Activated T-helper 2 cell treated with anti-CD3 and anti-CD28 coated beads, Interferon-gamma antibody, Interleukin-2, Interleukin-4, amounts not matched to agents 10 μg/mL and 5 μg/mL and 100 μg/mL, durations not matched to agents 14 hours and 24 hours and 36 hours (primary cell): ENCODE results near the gene PRPF40B. TPM values are rescaled to one million over a fixed set of nuclear protein-coding genes. Genes with fewer than 3 reads are reported as not detected.
"Not testable (repeated sequence)": the region's sequence is repeated elsewhere in the genome, so short reads cannot be mapped to it uniquely, and the experiment has no call there.

ENCODE experiments used
- DNase-seq: peaks from one replicate; pipeline ENCODE4 v3.0.0; 2021; ENCODE audit warnings: low spot score
- H3K27ac Mint-ChIP-seq: one replicate; pipeline ENCODE4 v1.8.0; 2021; ENCODE audit warnings: mixed read lengths
- H3K27me3 Mint-ChIP-seq: one replicate; pipeline ENCODE4 v1.8.0; 2021; ENCODE audit warnings: low read depth, mixed read lengths
- H3K36me3 Mint-ChIP-seq: one replicate; pipeline ENCODE4 v1.8.0; 2021; ENCODE audit warnings: low read depth, mixed read lengths
- H3K4me1 Mint-ChIP-seq: one replicate; pipeline ENCODE4 v1.8.0; 2021; ENCODE audit warnings: low read depth, mixed read lengths
- H3K4me3 Mint-ChIP-seq: one replicate; pipeline ENCODE4 v1.8.0; 2021; ENCODE audit warnings: low read depth, mild to moderate bottlenecking, moderate library complexity, mixed read lengths
- H3K9me3 Mint-ChIP-seq: one replicate; pipeline ENCODE4 v1.8.0; 2021; ENCODE audit warnings: mixed read lengths
- intact Hi-C: fragments of 100-400 bp; cut with micrococcal nuclease; formaldehyde crosslinking; loops from one replicate; pipeline ENCODE4 v1.15.1; 2023
- total RNA-seq: library from RNA; stranded (reverse); gene quantifications from 2 replicates; pipeline ENCODE4 v1.2.3, GENCODE V29; 2022

PRPF40B gene
- total RNA-seq, 1 donor from 2014 or later = 13.3 TPM

- Mint-ChIP-seq H3K27ac (no peak overlapping the region), H3K4me3 (no peak overlapping the region), H3K36me3 (peaks cover 19% of the 10 kb centered on the region), H3K9me3 (peaks cover 11% of the 10 kb centered on the region), H3K4me1 (no peaks in the 10 kb centered on the region), H3K27me3 (no peaks in the 10 kb centered on the region)
- intact Hi-C loops = no loop called here
- DNase-seq = no peak
Observed at GRCh38 chr12:49588281-49588680, 35.1 kb upstream of the PRPF40B start.

DNA sequence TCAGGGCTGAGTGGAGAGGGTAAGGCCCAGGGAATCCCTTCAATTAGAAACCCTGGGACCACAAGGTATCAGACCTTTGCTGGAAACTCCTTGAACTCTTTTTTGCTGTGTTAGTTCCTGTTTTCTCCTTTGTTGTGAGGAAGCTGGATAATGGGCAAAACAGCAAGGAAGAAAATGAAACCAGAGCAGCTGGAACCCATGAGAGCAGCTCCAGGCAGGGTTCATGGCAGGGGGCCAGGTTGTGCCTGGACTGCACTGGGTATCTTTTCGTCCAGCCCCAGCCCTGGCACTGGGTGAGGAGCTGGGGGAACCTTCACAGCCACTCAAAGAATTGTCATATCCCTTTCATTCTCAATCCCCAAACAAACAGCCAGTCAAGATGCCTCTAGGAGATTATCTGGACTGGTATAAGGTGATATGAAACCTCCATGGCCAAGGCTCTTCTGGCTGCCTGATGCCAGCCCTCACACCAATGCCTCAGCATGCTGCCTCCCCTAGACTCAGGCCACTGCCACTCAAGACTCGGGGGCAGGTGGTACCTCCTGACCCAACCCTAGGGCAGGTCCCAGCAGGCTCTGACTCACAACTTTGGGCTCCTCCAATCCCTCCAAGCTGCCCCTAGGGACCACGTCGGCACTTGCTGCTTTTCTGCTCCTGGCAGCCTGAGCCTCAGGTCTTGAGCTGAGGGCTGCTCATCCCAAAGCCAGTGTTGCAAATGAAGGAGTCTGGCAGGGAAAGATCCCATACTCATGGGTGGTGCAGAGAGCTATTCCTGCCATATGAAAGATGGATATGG lies 34.4 kb upstream of the PRPF40B start:
- Mint-ChIP-seq H3K4me3 (no peak overlapping the region), H3K4me1 (no peaks in the 10 kb centered on the region), H3K36me3 (peaks cover 14% of the 10 kb centered on the region), H3K27me3 (no peaks in the 10 kb centered on the region), H3K27ac (no peak overlapping the region), H3K9me3 (peaks cover 11% of the 10 kb centered on the region)
- no peak for DNase-seq
- intact Hi-C loops = no loop called here

GRCh38 chr12:49598527-49598926 lies 24.8 kb upstream of the PRPF40B start:
- H3K36me3 Mint-ChIP-seq = peaks cover 3% of the 10 kb centered on the region
- H3K27ac Mint-ChIP-seq = no peak overlapping the region
- no peak for DNase-seq
- intact Hi-C loops = no loop called here
- H3K9me3 Mint-ChIP-seq = no peaks in the 10 kb centered on the region
- no peak overlapping the region for H3K4me3 Mint-ChIP-seq
- H3K4me1 Mint-ChIP-seq = no peaks in the 10 kb centered on the region
- no peaks in the 10 kb centered on the region for H3K27me3 Mint-ChIP-seq

- no peak overlapping the region for H3K27ac Mint-ChIP-seq
- no peaks in the 10 kb centered on the region for H3K9me3 Mint-ChIP-seq
- no peaks in the 10 kb centered on the region for H3K27me3 Mint-ChIP-seq
- H3K36me3 Mint-ChIP-seq = peaks cover 3% of the 10 kb centered on the region
- DNase-seq = no peak
- no peaks in the 10 kb centered on the region for H3K4me1 Mint-ChIP-seq
- intact Hi-C loops = no loop called here
- no peak overlapping the region for H3K4me3 Mint-ChIP-seq
Observed at GRCh38 chr12:49599961-49600360, 23.4 kb upstream of the PRPF40B start.

- Mint-ChIP-seq H3K4me1 (peaks cover 1% of the 10 kb centered on the region), H3K4me3 (no peak overlapping the region), H3K36me3 (no peaks in the 10 kb centered on the region), H3K27me3 (peaks cover 3% of the 10 kb centered on the region), H3K27ac (no peak overlapping the region), H3K9me3 (no peaks in the 10 kb centered on the region)
- intact Hi-C loops = no loop called here
- no peak for DNase-seq
Observed at GRCh38 chr12:49603721-49604120, 19.6 kb upstream of the PRPF40B start.

- no peak for DNase-seq
- H3K9me3 Mint-ChIP-seq = peaks cover 2% of the 10 kb centered on the region
- H3K27me3 Mint-ChIP-seq = peaks cover 3% of the 10 kb centered on the region
- H3K27ac Mint-ChIP-seq = no peak overlapping the region
- intact Hi-C loops = no loop called here
- H3K4me1 Mint-ChIP-seq = peaks cover 1% of the 10 kb centered on the region
- H3K4me3 Mint-ChIP-seq = no peak overlapping the region
- peaks cover 2% of the 10 kb centered on the region for H3K36me3 Mint-ChIP-seq
Observed at GRCh38 chr12:49604856-49605255, 18.5 kb upstream of the PRPF40B start.

- H3K4me1 Mint-ChIP-seq, H3K27ac Mint-ChIP-seq, H3K4me3 Mint-ChIP-seq, DNase-seq, intact Hi-C loops, H3K36me3 Mint-ChIP-seq, H3K9me3 Mint-ChIP-seq, H3K27me3 Mint-ChIP-seq: not testable (repeated sequence)
Observed at GRCh38 chr12:49605539-49605938, 17.8 kb upstream of the PRPF40B start, which contains the start of gene FAM186B. FAM186B (minus strand) TSS chr12:49605639; CDS start chr12:49605477, 162 bp downstream.

DNA sequence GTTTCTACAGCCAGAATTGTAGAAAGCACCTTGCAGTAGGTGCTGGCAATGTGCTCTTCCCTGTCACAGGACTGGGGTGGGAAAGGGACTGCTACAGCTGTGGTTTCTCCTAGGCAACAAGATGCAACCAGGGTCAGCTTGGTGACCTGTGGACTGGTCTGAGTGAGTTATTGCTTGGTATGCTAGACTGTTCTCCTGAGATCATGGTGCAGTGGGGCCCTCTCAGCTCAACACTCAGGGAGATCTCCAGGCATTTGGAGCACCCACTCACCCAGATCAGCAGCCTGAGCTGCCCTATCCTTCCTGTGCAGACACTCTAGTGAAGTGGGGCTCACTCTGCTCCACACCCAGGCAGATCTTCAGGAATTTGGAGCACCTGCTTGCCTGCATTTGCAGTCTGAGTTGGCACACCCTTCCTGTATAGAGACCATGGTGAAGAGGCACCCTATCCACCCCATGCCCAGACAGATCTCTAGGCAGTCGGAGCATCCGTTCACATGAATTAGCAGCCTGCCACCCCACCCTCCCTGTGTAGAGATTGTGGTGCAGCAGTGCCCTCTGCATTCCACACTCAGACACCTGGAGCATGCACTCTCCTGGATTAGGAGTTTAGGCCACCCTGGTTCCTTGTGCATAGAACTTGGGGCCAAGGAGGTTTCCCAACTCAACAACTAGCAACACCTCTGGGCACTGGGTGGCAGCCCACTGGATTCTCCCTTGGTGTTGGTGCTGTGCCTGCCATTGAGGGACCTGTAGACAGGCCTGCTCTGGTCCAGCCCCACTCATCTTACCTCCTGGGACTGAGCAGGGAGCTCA lies 14.1 kb upstream of the PRPF40B start:
- DNase-seq = no peak
- H3K36me3 Mint-ChIP-seq = peaks cover 6% of the 10 kb centered on the region
- H3K4me3 Mint-ChIP-seq = no peak overlapping the region
- peaks cover 10% of the 10 kb centered on the region for H3K9me3 Mint-ChIP-seq
- peaks cover 6% of the 10 kb centered on the region for H3K27me3 Mint-ChIP-seq
- no peak overlapping the region for H3K27ac Mint-ChIP-seq
- intact Hi-C loops = no loop called here
- peaks cover 1% of the 10 kb centered on the region for H3K4me1 Mint-ChIP-seq

- no peak overlapping the region for H3K4me3 Mint-ChIP-seq
- H3K27me3 Mint-ChIP-seq = peaks cover 6% of the 10 kb centered on the region
- DNase-seq = no peak
- H3K4me1 Mint-ChIP-seq = peaks cover 1% of the 10 kb centered on the region
- no peak overlapping the region for H3K27ac Mint-ChIP-seq
- peaks cover 6% of the 10 kb centered on the region for H3K36me3 Mint-ChIP-seq
- H3K9me3 Mint-ChIP-seq = peaks cover 13% of the 10 kb centered on the region
- intact Hi-C loops = no loop called here
Observed at GRCh38 chr12:49609875-49610154, 13.5 kb upstream of the PRPF40B start.

GRCh38 chr12:49610785-49611184 lies 12.6 kb upstream of the PRPF40B start:
- peaks cover 21% of the 10 kb centered on the region for H3K9me3 Mint-ChIP-seq
- H3K27me3 Mint-ChIP-seq, DNase-seq, H3K4me1 Mint-ChIP-seq, H3K36me3 Mint-ChIP-seq, H3K4me3 Mint-ChIP-seq, intact Hi-C loops, H3K27ac Mint-ChIP-seq: not testable (repeated sequence)

DNA sequence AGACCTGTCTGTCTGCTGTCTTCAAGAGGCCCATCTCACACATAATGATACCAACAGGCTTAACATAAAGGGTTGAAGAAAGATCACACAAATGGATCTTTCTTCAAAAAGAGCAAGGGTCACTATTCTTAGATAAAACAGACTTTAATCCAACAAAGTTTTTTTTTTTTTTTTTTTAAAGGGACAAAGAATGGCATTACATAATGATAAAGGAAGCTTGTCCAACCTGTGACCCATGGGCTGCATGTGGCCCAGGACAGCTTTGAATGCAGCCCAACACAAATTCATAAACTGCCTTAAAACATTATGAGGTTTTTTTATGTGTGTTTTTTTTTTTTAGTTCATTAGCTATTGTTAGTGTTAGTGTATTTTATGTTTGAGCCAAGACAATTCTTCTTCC lies 11.2 kb upstream of the PRPF40B start:
- no peak overlapping the region for H3K4me3 Mint-ChIP-seq
- H3K27me3 Mint-ChIP-seq = peaks cover 9% of the 10 kb centered on the region
- DNase-seq = no peak
- peaks cover 6% of the 10 kb centered on the region for H3K36me3 Mint-ChIP-seq
- intact Hi-C loops = no loop called here
- H3K9me3 Mint-ChIP-seq = peaks cover 22% of the 10 kb centered on the region
- no peak overlapping the region for H3K27ac Mint-ChIP-seq
- H3K4me1 Mint-ChIP-seq = peaks cover 6% of the 10 kb centered on the region

GRCh38 chr12:49615725-49616124 lies 7.6 kb upstream of the PRPF40B start:
- intact Hi-C loops = no loop called here
- Mint-ChIP-seq H3K9me3 (peaks cover 15% of the 10 kb centered on the region), H3K4me3 (no peak overlapping the region), H3K4me1 (peaks cover 6% of the 10 kb centered on the region), H3K27me3 (peaks cover 29% of the 10 kb centered on the region), H3K27ac (no peak overlapping the region), H3K36me3 (no peaks in the 10 kb centered on the region)
- no peak for DNase-seq

GRCh38 chr12:49616533-49617219 lies 6.7 kb upstream of the PRPF40B start:
- intact Hi-C loops = no loop called here
- Mint-ChIP-seq H3K27me3 (peaks cover 35% of the 10 kb centered on the region), H3K4me3 (no peak overlapping the region), H3K9me3 (peaks cover 15% of the 10 kb centered on the region), H3K27ac (no peak overlapping the region), H3K36me3 (no peaks in the 10 kb centered on the region), H3K4me1 (peaks cover 11% of the 10 kb centered on the region)
- DNase-seq = no peak
